ELR (cell line): ENCODE measurements around the gene CNMD.
"Not testable (repeated sequence)": the region's sequence is repeated elsewhere in the genome, so short reads cannot be mapped to it uniquely, and the experiment has no call there.

Experiments used
- DNase-seq: peaks from one replicate; pipeline ENCODE4 v3.0.0-alpha.2; 2015; ENCODE audit warnings: low read depth

The CNMD gene

DNA sequence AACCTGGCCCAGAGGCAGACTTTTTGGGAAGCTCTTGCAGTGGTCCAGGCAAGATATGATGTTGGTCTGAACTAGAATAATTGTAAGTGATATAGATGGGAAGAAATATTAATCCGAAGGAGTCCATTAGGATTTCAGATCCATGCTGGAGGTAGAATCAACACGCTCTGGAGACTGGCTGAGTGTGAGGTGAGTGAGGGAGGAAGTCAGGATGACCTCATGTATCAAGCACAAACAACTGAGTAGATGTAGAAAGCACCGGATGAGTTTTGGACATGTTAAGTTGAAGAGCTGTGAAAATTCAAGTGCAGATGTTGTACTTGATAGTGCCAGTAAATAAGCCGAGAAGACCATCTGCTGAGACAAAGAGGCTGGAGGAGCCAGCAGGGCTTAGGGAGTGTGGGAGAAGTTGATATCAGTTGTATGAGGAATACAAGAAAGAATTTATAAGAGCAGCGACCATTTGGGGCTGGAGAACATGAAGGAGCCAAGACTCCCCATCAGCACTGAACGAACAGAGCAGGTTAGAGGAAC is 5.3 kb upstream of the CNMD start:
- no peak for DNase-seq

GRCh38 chr13:52743988-52744387 is 4.4 kb upstream of the CNMD start:
- DNase-seq = no peak

DNA sequence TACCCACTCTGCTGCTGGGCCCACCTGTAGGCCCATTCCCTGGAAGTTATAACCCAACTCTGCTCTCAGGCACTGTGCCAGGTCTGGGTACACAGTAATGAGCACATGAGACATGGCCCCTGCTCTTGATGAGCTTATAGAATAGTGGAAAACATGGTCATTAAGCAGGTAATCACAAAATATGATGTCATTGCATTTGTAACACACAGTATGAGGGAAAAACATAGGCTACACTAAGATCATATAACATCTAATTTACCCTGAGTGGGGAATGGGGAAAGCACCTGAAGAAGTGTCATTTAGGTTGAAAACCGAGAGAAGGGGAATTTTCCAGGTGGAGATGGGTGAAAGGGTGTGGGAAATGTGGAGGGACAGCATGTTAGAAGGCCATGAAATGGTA is 3.9 kb upstream of the CNMD start:
- no peak for DNase-seq

DNA sequence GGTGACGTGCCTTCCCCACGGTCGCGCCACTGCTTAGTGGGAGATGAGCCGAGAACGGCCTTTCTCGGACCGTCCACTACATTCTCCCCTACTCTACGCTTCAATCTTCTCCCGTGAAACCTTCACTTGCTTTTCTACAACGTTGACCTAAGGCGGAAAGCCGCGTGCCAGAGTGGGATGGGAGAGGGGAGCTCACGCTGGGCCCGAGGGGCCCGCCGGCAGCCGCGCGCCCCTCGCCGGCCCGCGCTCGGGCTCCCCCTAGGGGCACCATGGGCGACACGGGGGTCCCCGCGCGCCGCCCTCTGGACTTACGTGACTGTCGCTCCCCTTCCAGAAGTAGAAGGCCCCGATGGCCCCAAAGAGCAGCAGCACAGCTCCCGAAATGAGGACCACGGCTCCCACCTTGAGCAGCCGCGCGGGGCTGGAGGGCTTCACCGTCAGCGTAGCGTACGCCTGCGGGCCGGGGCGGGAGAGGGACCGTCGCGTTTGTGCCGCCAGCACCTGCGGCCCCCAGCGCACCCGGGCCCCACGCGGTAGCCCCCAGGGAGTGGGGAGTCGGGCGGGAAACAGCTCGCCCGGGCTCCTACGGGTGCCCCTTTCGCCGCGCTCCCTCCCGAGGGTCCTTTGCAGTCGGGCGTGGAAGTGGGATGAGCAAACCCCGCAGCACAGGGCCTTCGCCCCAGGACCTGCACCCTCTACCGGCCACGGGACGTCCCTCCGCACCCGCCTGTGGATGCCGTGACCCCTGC is 727 bp downstream of the CNMD start:
- peak; percentile 3 for DNase-seq

- DNase-seq = no peak
Measured at GRCh38 chr13:52737965-52738364, 1.7 kb downstream of the CNMD start.

GRCh38 chr13:52737451-52737850 is 2.2 kb downstream of the CNMD start:
- DNase-seq = no peak

DNA sequence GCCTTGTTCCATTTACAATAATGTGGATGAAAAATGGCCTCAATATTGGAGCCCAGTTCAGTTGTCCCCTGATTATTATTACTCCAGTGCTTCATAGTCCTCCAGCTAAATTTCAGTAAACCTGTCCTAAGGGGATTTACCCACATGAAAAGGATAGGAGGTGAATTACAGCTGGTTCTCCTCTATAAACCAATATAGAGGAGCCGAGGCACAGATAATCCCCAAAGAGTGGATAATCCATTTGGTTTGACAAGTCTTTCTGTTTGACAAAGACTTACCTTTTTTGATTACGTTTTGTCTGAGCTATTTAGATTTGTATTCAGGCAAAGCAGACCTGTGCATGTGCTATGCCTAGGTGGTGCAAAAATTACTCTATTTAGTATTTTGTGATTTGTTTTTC is 2.7 kb downstream of the CNMD start:
- no peak for DNase-seq

- DNase-seq = no peak
Measured at GRCh38 chr13:52734075-52734623, 5.5 kb downstream of the CNMD start.

DNA sequence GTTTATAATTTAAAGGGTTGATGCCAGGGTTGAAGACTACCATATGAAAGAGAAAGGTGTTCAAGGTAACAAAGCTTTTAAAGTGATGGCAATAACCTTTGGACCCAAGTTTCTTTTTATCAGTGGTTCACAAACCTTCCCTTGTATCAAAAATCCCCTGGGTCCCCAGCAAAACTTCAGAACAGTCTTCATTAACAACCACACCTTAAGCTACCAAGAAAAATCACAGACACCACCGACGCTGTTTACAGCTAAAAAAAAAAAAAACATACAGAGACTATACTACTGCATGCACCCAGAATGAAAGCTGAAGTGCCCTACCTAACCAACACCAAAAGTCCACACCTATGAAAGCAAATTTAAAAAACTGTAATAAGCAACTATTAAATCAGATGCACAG is 13.4 kb downstream of the CNMD start:
- no peak for DNase-seq

DNA sequence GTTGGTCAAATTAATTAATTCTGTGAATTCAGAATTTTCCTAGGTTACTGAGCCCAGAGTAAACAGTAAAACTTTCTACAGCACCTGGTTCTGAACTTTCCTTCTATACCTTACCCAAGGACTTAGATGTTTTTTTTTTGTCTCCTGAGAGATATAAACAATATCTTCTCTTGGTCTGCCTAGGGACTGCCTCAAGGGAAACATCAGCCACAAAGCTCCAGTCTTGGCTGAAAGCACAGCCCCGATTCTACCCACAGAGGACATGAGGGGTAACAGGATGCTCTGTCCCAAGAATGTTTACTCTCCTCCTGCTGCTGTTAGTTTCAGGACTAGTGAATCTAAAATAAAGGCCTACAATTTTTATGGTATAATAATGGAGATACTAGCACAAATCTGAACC is 14.3 kb downstream of the CNMD start:
- no peak for DNase-seq

GRCh38 chr13:52723181-52723580 is 16.4 kb downstream of the CNMD start:
- DNase-seq = no peak

DNA sequence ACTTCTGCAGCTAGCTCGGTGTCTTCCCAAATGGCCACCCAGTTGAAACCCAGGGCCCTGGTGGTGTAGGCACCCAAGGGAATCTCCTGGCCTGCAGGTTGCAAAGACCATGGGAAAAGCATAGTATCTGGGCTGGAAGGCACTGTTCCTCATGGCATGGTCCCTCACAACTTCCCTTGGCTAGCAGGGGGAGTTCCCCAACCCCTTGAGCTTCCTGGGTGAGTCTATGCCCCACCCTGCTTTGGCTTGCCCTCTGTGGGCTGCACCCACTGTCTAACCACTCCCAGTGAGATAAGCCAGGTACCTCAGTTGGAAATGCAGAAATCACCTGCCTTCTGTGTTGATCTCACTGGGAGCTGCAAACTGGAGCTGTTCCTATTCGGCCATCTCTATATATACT is 18.3 kb downstream of the CNMD start:
- not testable (repeated sequence) for DNase-seq

GRCh38 chr13:52720904-52721303 is 18.7 kb downstream of the CNMD start:
- not testable (repeated sequence) for DNase-seq

DNA sequence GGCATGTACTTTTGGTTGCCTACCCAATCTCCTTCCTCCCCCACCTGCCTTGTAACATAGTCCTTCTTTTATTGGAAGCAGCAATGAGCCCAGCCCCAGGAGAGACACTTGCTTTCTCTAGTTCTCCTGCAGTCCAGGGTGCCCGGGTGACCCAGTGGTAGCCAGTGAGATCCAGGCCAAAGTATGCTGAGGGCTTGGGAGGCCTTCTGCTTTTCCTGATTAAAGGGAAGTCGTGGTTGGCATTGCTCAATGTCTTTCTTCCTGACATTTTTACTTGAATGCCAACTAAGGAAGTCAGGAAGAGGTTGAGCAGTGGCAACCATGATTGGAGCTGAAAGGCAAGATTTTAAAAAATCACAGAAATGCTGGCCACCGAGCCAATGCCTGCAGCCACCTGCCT is 25.7 kb downstream of the CNMD start:
- no peak for DNase-seq

DNA sequence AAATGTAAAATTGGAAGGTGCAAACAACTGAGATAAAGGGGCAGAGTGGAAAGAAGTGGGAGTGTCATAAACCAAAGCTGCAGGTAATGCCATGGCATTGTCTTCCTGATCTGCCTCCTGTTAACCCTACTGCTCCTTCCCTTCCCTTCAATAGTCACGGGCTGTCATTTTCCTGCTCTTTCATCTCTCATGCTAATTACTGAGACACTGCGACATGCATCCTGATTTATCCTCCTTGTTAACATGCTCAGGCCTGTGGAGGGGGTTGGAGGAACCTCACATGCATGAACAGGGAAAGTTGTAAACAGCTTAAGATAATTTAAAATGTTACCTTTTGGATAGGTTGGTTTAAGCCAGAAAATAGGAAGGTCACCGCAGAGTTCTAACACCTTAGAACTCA is 27.2 kb downstream of the CNMD start:
- DNase-seq = no peak

- no peak for DNase-seq
Measured at GRCh38 chr13:52711286-52711685, 28.3 kb downstream of the CNMD start.

DNA sequence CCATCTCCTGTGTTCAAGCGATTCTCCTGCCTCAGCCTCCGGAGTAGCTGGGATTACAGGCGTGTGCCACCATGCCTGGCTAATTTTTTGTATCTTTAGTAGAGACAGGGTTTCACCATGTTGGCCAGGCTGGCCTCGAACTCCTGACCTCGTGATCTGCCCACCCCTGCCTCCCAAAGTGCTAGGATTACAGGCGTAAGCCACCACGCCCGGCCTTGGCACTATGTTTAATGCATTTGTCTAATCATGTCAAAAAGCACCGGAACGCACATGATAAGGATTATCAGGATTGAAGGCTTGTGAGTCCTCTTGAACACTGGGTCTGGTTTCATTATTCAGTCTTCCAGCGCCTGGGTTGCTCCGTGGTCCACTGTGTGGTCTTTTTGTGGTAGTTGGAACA is 31.4 kb downstream of the CNMD start:
- DNase-seq = not testable (repeated sequence)

DNA sequence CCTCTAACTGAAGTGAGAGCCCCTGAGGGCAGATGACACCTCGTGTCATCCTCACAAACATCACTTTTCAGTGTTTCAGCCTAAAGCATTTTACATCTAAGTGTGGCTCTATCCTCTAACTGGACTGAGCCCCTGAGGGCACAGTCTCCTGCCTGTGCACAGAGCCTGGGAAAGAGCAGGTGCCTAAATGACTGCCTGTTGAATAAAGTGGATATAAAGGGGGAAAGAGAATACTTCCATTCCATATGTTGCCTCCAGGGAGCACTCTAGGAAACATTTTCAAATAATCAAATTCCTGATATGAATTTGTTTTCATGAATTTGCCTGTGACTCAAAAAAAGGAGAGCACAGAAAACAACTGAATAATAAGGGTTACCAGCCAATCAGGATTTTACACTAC is 32.2 kb downstream of the CNMD start:
- peak; percentile 15 for DNase-seq

DNA sequence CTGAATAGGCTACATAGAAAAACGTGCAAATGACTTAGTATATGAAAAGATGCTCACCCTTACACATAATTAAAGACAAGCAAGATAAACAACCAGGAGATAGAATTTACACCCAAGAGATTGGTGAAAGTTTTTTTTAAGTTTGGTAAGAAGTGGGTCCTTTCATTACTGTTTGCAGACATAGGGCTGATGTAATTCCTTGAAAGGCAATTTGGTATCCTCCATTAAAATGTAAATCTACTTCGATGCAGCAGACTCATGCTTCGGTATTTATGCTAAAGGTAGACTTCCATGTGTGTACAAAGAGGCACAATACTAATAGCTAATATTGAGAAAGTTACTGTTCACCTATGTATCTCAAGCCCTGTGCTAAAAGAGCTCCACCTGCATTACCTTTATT is 33.5 kb downstream of the CNMD start:
- no peak for DNase-seq

DNA sequence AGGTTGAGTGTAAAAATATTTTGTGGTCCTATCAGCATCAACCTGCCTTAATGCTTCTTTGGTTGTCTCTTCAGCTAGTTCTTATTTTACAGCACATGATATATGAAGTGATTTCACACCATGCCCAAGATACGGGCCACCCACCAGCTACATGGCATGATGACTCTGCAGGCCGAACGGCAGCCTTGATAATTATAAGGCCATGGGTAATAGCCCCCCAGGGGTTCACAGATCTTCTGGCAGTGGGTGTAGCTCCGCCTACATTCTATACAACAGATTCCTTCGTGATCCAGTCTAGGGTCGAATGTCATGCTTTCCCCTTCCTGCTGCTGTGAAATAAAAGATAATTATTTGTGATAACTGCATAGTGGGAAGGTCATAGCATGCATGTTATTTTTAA is 36.1 kb downstream of the CNMD start:
- no peak for DNase-seq

GRCh38 chr13:52701728-52702465 is 37.7 kb downstream of the CNMD start:
- DNase-seq = no peak

GRCh38 chr13:52696566-52696965 is 43.1 kb downstream of the CNMD start:
- no peak for DNase-seq

DNA sequence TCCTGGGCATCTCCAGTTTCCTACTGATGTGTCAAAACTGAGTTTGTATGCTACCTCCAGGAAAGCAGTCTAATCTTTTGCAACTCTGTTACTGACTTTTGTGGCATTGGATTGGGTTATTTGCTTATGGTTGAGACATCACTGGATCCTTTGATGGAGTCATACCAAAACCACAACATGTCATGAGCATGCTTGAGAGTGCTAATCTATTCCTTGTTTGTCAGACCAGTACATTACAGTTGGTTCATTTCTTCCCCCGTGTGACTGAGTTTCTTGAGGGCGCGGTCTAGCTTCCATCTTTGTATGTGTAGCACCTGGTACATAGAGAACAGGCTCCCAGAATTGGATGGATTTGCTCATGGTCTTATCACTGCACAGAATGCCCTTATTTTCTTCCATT is 43.8 kb downstream of the CNMD start:
- peak; percentile 19 for DNase-seq
